ENCODE data around the gene TYMS. TPM values are rescaled to one million over a fixed set of nuclear protein-coding genes. Genes with fewer than 3 reads are reported as not detected.

TYMS gene
- total and polyA plus RNA-seq, 4 experiments from 2014 or later = 0.33 TPM; not detected in 3

- no peak overlapping the region for H3K27ac Mint-ChIP-seq
- CTCF ChIA-PET (ENCODE audit: partially characterized antibody) = interaction anchor here (0.5 to 1.9 kb wide), 2 partner anchors 8 to 163 kb away, joined by 3 to 7 read pairs; no protein-coding TSS in a partner anchor
- H3K36me3 Mint-ChIP-seq = no peaks in the 10 kb centered on the region
- Histone ChIP-seq H3K4me1 (ENCODE audit: insufficient read depth, low read length) (no peaks in the 10 kb centered on the region), H3K9me3 (ENCODE audit: control insufficient read depth in 1 of 2, low read length in 2 of 2) (no peaks in the 10 kb centered on the region), H3K27me3 (ENCODE audit: insufficient read depth, low read length) (no peaks in the 10 kb centered on the region), H3K36me3 (ENCODE audit: insufficient read depth, low read length) (no peaks in the 10 kb centered on the region), H3K4me3 (ENCODE audit: low read length in 2 of 2) (no peak overlapping the region), H3K27ac (ENCODE audit: low read depth, low read length) (no peak overlapping the region)
- intact Hi-C loops (cut with micrococcal nuclease) = loop anchor here (10.0 kb wide), 1 partner anchor 352 kb away; the partner anchor contains the start of gene THOC1
- DNase-seq = peak in 4 of 5 donors; percentile 19 to 28 (median 25)
- H3K27me3 Mint-ChIP-seq = peaks cover 3 to 5% of the 10 kb centered on the region in 2 donors
- no peaks in the 10 kb centered on the region for H3K4me1 Mint-ChIP-seq
- no peak overlapping the region for H3K4me3 Mint-ChIP-seq
- POLR2A ChIA-PET (ENCODE audit: partially characterized antibody) = no interaction called here
- H3K9me3 Mint-ChIP-seq = no peaks in the 10 kb centered on the region
Measured at GRCh38 chr18:616380-616995, 41.0 kb upstream of the TYMS start.

DNA sequence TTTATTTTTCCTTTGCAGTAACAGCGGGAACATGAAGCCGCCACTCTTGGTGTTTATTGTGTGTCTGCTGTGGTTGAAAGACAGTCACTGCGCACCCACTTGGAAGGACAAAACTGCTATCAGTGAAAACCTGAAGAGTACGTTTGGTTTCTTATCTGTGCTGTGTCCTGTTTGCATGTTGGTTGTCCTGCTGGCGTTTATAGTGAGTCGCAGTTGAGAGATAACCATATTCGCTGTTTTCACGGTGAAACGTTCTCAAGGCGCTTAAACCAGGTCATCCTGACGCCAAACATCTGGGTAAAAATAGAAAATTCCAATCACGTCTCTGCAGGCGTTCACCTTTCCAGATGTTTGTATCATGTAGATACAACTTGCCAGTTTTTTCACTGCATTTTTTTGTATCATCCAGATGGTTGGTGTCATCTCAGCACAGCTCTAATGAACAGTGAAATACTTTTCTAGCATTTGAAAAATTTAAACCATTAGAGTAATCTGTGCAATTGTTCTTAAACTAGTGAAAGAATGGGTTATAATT, 39.4 kb upstream of the TYMS start:
- no peak for DNase-seq
- ChIA-PET CTCF (ENCODE audit: partially characterized antibody) (interaction anchor here (1.7 to 1.8 kb wide), 2 partner anchors 9 to 221 kb away, joined by 3 to 8 read pairs; no protein-coding TSS in a partner anchor), POLR2A (ENCODE audit: partially characterized antibody) (no interaction called here)
- Mint-ChIP-seq H3K36me3 (no peaks in the 10 kb centered on the region), H3K4me1 (no peaks in the 10 kb centered on the region), H3K27ac (no peak overlapping the region), H3K4me3 (no peak overlapping the region), H3K27me3 (peaks cover 3 to 10% of the 10 kb centered on the region in 2 donors), H3K9me3 (no peaks in the 10 kb centered on the region)
- intact Hi-C loops (cut with micrococcal nuclease) = loop anchor here (10.0 kb wide), 1 partner anchor 353 kb away; the partner anchor contains the start of gene THOC1
- Histone ChIP-seq H3K9me3 (ENCODE audit: control insufficient read depth in 1 of 2, low read length in 2 of 2) (no peaks in the 10 kb centered on the region), H3K4me3 (ENCODE audit: low read length in 2 of 2) (no peak overlapping the region), H3K27me3 (ENCODE audit: insufficient read depth, low read length) (no peaks in the 10 kb centered on the region), H3K4me1 (ENCODE audit: insufficient read depth, low read length) (no peaks in the 10 kb centered on the region), H3K27ac (ENCODE audit: low read depth, low read length) (no peak overlapping the region), H3K36me3 (ENCODE audit: insufficient read depth, low read length) (no peaks in the 10 kb centered on the region)

DNA sequence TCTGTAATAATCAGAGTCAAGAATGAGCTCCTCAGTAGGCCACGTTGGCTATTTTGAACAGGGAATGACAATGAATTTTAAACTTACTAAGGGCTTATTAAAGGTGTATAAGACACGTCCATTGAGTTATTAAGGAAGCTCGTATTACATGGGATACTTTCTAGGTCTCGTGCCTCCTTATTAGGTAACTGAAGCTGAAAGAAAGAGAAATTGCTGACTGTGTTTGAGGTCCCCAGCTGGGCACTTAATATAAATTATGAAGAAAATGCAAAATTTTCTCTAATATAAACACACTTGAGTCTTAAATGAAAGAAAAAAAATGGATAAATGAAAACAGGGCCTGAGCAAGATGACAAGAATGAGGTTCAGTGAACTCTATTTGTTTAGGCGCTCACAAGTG, 38.8 kb upstream of the TYMS start:
- no peak overlapping the region for H3K4me3 Mint-ChIP-seq
- H3K36me3 Mint-ChIP-seq = no peaks in the 10 kb centered on the region
- H3K27ac Mint-ChIP-seq = no peak overlapping the region
- no peak for DNase-seq
- POLR2A ChIA-PET (ENCODE audit: partially characterized antibody) = no interaction called here
- Histone ChIP-seq H3K4me1 (ENCODE audit: insufficient read depth, low read length) (no peaks in the 10 kb centered on the region), H3K9me3 (ENCODE audit: control insufficient read depth in 1 of 2, low read length in 2 of 2) (no peaks in the 10 kb centered on the region), H3K4me3 (ENCODE audit: low read length in 2 of 2) (no peak overlapping the region), H3K36me3 (ENCODE audit: insufficient read depth, low read length) (no peaks in the 10 kb centered on the region), H3K27ac (ENCODE audit: low read depth, low read length) (no peak overlapping the region), H3K27me3 (ENCODE audit: insufficient read depth, low read length) (no peaks in the 10 kb centered on the region)
- CTCF ChIA-PET (ENCODE audit: partially characterized antibody) = interaction anchor here (1.7 to 1.8 kb wide), 2 partner anchors 8 to 221 kb away, joined by 3 to 8 read pairs; no protein-coding TSS in a partner anchor
- no peaks in the 10 kb centered on the region for H3K9me3 Mint-ChIP-seq
- no peaks in the 10 kb centered on the region for H3K4me1 Mint-ChIP-seq
- intact Hi-C loops (cut with micrococcal nuclease) = loop anchor here (10.0 kb wide), 1 partner anchor 354 kb away; the partner anchor contains the start of gene THOC1
- peaks cover 3 to 11% of the 10 kb centered on the region in 2 donors for H3K27me3 Mint-ChIP-seq

- POLR2A ChIA-PET (ENCODE audit: partially characterized antibody) = no interaction called here
- H3K9me3 Mint-ChIP-seq = no peaks in the 10 kb centered on the region
- no peaks in the 10 kb centered on the region for H3K9me3 ChIP-seq (ENCODE audit: control insufficient read depth in 1 of 2, low read length in 2 of 2)
- H3K27me3 Mint-ChIP-seq = peaks cover 3 to 21% of the 10 kb centered on the region in 2 donors
- no peak overlapping the region for H3K27ac Mint-ChIP-seq
- no peak overlapping the region for H3K27ac ChIP-seq (ENCODE audit: low read depth, low read length)
- no peaks in the 10 kb centered on the region for H3K4me1 ChIP-seq (ENCODE audit: insufficient read depth, low read length)
- no peaks in the 10 kb centered on the region for H3K36me3 ChIP-seq (ENCODE audit: insufficient read depth, low read length)
- H3K27me3 ChIP-seq (ENCODE audit: insufficient read depth, low read length) = no peaks in the 10 kb centered on the region
- DNase-seq = no peak
- H3K4me1 Mint-ChIP-seq = peaks cover 0 to 2% (median 0%) of the 10 kb centered on the region in 4 donors
- no peak overlapping the region for H3K4me3 Mint-ChIP-seq
- no peak overlapping the region for H3K4me3 ChIP-seq (ENCODE audit: low read length in 2 of 2)
- intact Hi-C loops (cut with micrococcal nuclease) = no loop called here
- H3K36me3 Mint-ChIP-seq = no peaks in the 10 kb centered on the region
- CTCF ChIA-PET (ENCODE audit: partially characterized antibody) = interaction anchor here (1.1 to 7.3 kb wide), 3 partner anchors 14 to 218 kb away, joined by 4 to 63 read pairs (median 4); no protein-coding TSS in a partner anchor
Measured at GRCh38 chr18:621291-622043, 36.0 kb upstream of the TYMS start.

GRCh38 chr18:622289-622688, 35.2 kb upstream of the TYMS start:
- no peak overlapping the region for H3K4me3 ChIP-seq (ENCODE audit: low read length in 2 of 2)
- Mint-ChIP-seq H3K4me1 (peaks cover 0 to 2% (median 0%) of the 10 kb centered on the region in 4 donors), H3K4me3 (no peak overlapping the region), H3K9me3 (no peaks in the 10 kb centered on the region), H3K27me3 (peaks cover 3 to 24% of the 10 kb centered on the region in 2 donors), H3K27ac (no peak overlapping the region), H3K36me3 (no peaks in the 10 kb centered on the region)
- H3K4me1 ChIP-seq (ENCODE audit: insufficient read depth, low read length) = no peaks in the 10 kb centered on the region
- intact Hi-C loops (cut with micrococcal nuclease) = no loop called here
- no peaks in the 10 kb centered on the region for H3K9me3 ChIP-seq (ENCODE audit: control insufficient read depth in 1 of 2, low read length in 2 of 2)
- H3K27me3 ChIP-seq (ENCODE audit: insufficient read depth, low read length) = no peaks in the 10 kb centered on the region
- ChIA-PET CTCF (ENCODE audit: partially characterized antibody) (interaction anchor here (4.3 to 7.3 kb wide), 2 partner anchors 208 to 217 kb away, joined by 38 to 63 read pairs; no protein-coding TSS in a partner anchor), POLR2A (ENCODE audit: partially characterized antibody) (no interaction called here)
- H3K27ac ChIP-seq (ENCODE audit: low read depth, low read length) = no peak overlapping the region
- H3K36me3 ChIP-seq (ENCODE audit: insufficient read depth, low read length) = no peaks in the 10 kb centered on the region
- DNase-seq = no peak

DNA sequence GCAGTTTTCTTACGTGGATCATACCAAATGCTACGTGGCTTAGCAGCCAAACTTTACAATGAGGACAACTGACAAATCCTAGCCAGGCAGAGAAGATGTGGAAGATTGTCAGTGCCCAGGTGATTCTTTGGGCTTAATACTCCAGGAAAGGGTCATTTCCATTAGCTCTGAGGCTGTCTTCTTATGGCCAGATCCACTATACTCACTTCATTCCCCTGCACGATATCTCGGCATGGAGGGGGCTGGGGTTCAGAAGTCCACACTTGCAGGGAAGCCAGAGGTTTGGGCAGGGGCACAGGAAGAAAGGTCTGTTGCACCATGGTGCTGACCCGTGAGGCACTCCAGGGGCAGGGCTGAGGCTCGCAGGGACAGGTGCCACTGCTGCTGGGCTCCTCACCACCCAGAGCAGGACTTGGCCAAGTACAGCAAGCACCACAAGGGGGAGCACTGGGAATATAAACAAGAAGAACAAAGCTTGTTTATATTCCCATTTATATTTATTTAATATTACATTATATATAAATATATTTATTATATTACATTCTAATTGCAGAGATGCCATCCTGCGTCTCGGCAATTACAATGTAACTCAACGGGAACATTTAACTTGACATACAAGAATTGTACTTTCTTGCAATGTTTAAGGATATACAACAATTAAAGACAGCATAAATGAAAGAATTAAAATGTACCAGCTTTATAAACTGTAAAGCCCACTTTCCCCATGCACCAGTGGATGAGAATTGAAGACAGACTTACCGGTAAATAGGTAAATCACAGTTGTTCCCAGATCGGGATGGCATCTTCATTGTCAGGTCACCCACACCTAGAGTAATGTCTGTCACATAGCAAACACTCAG, 33.5 kb upstream of the TYMS start:
- peaks cover 3 to 26% of the 10 kb centered on the region in 2 donors for H3K27me3 Mint-ChIP-seq
- H3K4me1 Mint-ChIP-seq = peaks cover 0 to 2% (median 0%) of the 10 kb centered on the region in 4 donors
- H3K4me3 Mint-ChIP-seq = no peak overlapping the region
- Histone ChIP-seq H3K36me3 (ENCODE audit: insufficient read depth, low read length) (no peaks in the 10 kb centered on the region), H3K4me1 (ENCODE audit: insufficient read depth, low read length) (no peaks in the 10 kb centered on the region), H3K27ac (ENCODE audit: low read depth, low read length) (no peak overlapping the region), H3K27me3 (ENCODE audit: insufficient read depth, low read length) (no peaks in the 10 kb centered on the region), H3K9me3 (ENCODE audit: control insufficient read depth in 1 of 2, low read length in 2 of 2) (no peaks in the 10 kb centered on the region), H3K4me3 (ENCODE audit: low read length in 2 of 2) (no peak overlapping the region)
- ChIA-PET POLR2A (ENCODE audit: partially characterized antibody) (interaction anchor here (1.1 kb wide), 1 partner anchor 206 kb away, joined by 3 read pairs; no protein-coding TSS in a partner anchor), CTCF (ENCODE audit: partially characterized antibody) (interaction anchor here (0.6 to 7.3 kb wide), 23 partner anchors 8 to 218 kb away, joined by 3 to 63 read pairs (median 5); no protein-coding TSS in a partner anchor)
- peak; percentile 30 to 58 (median 44) for DNase-seq
- no peaks in the 10 kb centered on the region for H3K9me3 Mint-ChIP-seq
- H3K36me3 Mint-ChIP-seq = no peaks in the 10 kb centered on the region
- H3K27ac Mint-ChIP-seq = no peak overlapping the region
- intact Hi-C loops (cut with micrococcal nuclease) = loop anchor here (1.0 to 2.0 kb wide), 4 partner anchors 87 to 215 kb away; no protein-coding TSS in a partner anchor
